Panc1 (cell line): ENCODE results near the gene PHF14.

ENCODE experiments used
- CTCF ChIP-seq: fragments of 450-650 bp; IDR thresholded peaks from 2 replicates; pipeline ENCODE4 v1.5.1; 2017; ENCODE audit warnings: mild to moderate bottlenecking
- REST ChIP-seq, 2 experiments: IDR thresholded peaks; 2 replicates each; pipeline ENCODE4 v1.6.1; 2011 to 2012; ENCODE audit warnings: low read depth in 2 of 2, control low read depth in 1 of 2, low read length in 1 of 2, mild to moderate bottlenecking in 1 of 2, moderate library complexity in 1 of 2; ENCODE audit not compliant: insufficient read depth in 1 of 2

GRCh38 chr7:11120068-11120664 is 146.5 kb downstream of the PHF14 start:
- TF ChIP-seq CTCF (no peak), REST (IDR thresholded peaks at IDR 0.05; ENCODE audit: insufficient read depth in 1 of 2, low read depth in 2 of 2, low read length in 1 of 2) (no peak)
